HepG2 (cell line): ENCODE results near the gene CASP6.

Source experiments
- BRCA1 ChIP-seq: sonication (generic); formaldehyde crosslinking; IDR thresholded peaks from 2 replicates; pipeline ENCODE4 v1.4.0; 2020; ENCODE audit warnings: missing genetic modification reagents
- CENPX ChIP-seq: sonication (generic); formaldehyde crosslinking; IDR thresholded peaks from 2 replicates; pipeline ENCODE4 v1.9.0; 2021; ENCODE audit warnings: mild to moderate bottlenecking, missing genetic modification reagents, moderate library complexity
- FOXM1 ChIP-seq: sonication (generic); formaldehyde crosslinking; IDR thresholded peaks from 2 replicates; pipeline ENCODE4 v1.5.0; 2020; ENCODE audit warnings: missing genetic modification reagents
- HMG20A ChIP-seq: IDR thresholded peaks from 2 replicates; pipeline ENCODE4 v1.6.1; 2016; ENCODE audit warnings: borderline replicate concordance
- HNF4G ChIP-seq, 2 experiments: sonication (generic) in 1 of 2; formaldehyde crosslinking in 1 of 2; IDR thresholded peaks; 2 replicates each; pipeline versions ENCODE4 v1.4.0 to v1.6.1; 2011 to 2020; ENCODE audit warnings: borderline replicate concordance in 2 of 2, low read depth in 2 of 2, mild to moderate bottlenecking in 2 of 2, low read length in 1 of 2, missing genetic modification reagents in 1 of 2, moderate library complexity in 1 of 2
- KDM5B ChIP-seq: sonication (generic); formaldehyde crosslinking; IDR thresholded peaks from 2 replicates; pipeline ENCODE4 v1.4.0; 2020; ENCODE audit warnings: missing genetic modification reagents, mild to moderate bottlenecking, borderline replicate concordance
- ZNF558 ChIP-seq: sonication (generic); formaldehyde crosslinking; IDR thresholded peaks from 2 replicates; pipeline ENCODE4 v1.9.0; 2022; ENCODE audit warnings: mild to moderate bottlenecking, missing genetic modification reagents, borderline replicate concordance
- ZSCAN29 ChIP-seq: sonication (generic); formaldehyde crosslinking; conservative IDR thresholded peaks from 2 replicates; pipeline ENCODE4 v1.4.0; 2020; ENCODE audit warnings: mild to moderate bottlenecking, missing genetic modification reagents
- TF ChIP-seq, protein P1 (sequence below): sonication (generic); formaldehyde crosslinking; IDR thresholded peaks from 2 replicates; pipeline ENCODE4 v1.4.0; 2020; ENCODE audit warnings: missing genetic modification reagents
- TF ChIP-seq, protein P2 (sequence below): sonication (generic); formaldehyde crosslinking; IDR thresholded peaks from 2 replicates; pipeline ENCODE4 v1.5.0; 2020; ENCODE audit warnings: mild to moderate bottlenecking, missing genetic modification reagents, moderate library complexity

DNA sequence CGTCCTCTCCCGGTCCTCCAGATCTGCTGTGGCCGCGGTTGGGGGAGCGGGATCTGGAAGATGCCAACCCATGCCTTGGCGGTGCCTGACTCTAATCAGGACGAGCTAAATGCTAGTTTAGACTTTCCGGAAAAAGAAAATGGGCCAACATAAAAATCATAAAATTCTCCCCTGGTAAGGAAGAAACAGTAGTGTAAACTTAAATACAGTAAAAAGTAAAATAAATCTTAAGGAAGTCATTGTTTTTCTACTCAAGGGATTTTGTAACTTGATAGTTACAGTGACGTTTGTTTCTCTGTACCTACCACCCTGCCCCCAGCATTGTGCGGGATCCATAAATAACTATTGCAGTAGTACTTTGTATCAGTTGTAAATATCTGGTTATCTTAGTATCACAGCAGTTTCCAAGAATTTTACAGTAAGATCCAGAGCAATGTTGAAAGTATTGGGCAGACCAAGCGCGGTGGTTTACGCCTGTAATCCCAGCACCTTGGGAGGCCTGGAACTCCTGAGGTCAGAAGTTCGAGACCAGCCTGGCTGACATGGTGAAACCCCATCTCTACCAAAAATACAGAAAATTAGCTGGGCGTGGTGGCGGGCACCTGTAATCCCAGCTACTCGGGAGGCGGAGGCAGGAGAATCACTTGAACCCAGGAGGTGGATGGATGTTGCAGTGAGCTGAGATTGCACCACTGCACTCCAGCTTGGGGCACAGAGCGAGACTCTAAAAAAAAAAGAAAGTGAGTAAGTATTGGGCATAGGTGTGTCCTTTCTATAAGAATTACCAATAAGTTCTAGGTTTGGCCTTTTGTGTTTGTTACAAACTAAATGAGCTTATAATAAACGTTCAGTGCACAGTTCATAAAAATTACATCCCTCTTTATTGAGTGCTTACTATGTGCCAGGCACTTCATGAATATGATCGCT, 27.6 kb upstream of the CASP6 start:
- TF ChIP-seq ZSCAN29 (CRISPR knock-in tag) = no peak
- no peak for TF ChIP-seq HMG20A (CRISPR knock-in tag)
- no peak for TF ChIP-seq FOXM1
- TF ChIP-seq, protein P1, sequence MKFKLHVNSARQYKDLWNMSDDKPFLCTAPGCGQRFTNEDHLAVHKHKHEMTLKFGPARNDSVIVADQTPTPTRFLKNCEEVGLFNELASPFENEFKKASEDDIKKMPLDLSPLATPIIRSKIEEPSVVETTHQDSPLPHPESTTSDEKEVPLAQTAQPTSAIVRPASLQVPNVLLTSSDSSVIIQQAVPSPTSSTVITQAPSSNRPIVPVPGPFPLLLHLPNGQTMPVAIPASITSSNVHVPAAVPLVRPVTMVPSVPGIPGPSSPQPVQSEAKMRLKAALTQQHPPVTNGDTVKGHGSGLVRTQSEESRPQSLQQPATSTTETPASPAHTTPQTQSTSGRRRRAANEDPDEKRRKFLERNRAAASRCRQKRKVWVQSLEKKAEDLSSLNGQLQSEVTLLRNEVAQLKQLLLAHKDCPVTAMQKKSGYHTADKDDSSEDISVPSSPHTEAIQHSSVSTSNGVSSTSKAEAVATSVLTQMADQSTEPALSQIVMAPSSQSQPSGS (CRISPR knock-in tag) = no peak
- no peak for TF ChIP-seq BRCA1 (CRISPR knock-in tag)
- TF ChIP-seq, protein P2, sequence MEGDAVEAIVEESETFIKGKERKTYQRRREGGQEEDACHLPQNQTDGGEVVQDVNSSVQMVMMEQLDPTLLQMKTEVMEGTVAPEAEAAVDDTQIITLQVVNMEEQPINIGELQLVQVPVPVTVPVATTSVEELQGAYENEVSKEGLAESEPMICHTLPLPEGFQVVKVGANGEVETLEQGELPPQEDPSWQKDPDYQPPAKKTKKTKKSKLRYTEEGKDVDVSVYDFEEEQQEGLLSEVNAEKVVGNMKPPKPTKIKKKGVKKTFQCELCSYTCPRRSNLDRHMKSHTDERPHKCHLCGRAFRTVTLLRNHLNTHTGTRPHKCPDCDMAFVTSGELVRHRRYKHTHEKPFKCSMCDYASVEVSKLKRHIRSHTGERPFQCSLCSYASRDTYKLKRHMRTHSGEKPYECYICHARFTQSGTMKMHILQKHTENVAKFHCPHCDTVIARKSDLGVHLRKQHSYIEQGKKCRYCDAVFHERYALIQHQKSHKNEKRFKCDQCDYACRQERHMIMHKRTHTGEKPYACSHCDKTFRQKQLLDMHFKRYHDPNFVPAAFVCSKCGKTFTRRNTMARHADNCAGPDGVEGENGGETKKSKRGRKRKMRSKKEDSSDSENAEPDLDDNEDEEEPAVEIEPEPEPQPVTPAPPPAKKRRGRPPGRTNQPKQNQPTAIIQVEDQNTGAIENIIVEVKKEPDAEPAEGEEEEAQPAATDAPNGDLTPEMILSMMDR = no peak
- TF ChIP-seq CENPX (CRISPR knock-in tag) = no peak
- no peak for TF ChIP-seq ZNF558 (CRISPR knock-in tag)
- TF ChIP-seq HNF4G (IDR thresholded peaks at IDR 0.05; ENCODE audit: borderline replicate concordance, low read depth, low read length) = no peak
- TF ChIP-seq HNF4G (CRISPR knock-in tag; IDR thresholded peaks at IDR 0.05; ENCODE audit: borderline replicate concordance, low read depth) = no peak
- no peak for TF ChIP-seq KDM5B (CRISPR knock-in tag)
